A549 (cell line): Measurements from ENCODE around the gene MYH13.

ENCODE experiments used
- CTCF ChIP-seq: fragments of >200 bp; sonication (Bioruptor Twin); formaldehyde crosslinking; IDR thresholded peaks from 3 replicates; pipeline ENCODE4 v1.5.1; 2016
- MYC ChIP-seq: IDR thresholded peaks from 2 replicates; pipeline ENCODE4 v1.6.1; 2012; ENCODE audit warnings: mild to moderate bottlenecking, inconsistent platforms, low read length, improper control_type of control experiment, borderline replicate concordance
- POLR2A ChIP-seq: IDR thresholded peaks from 2 replicates; pipeline ENCODE4 v1.6.1; 2012; ENCODE audit warnings: mild to moderate bottlenecking, low read length
- TF ChIP-seq, protein P1 (sequence below): fragments of 150-350 bp; IDR thresholded peaks from 2 replicates; pipeline ENCODE4 v1.6.1; 2014; ENCODE audit warnings: low read depth, mild to moderate bottlenecking, low read length

- TF ChIP-seq CTCF (no peak), MYC (no peak), POLR2A (no peak)
- TF ChIP-seq, protein P1, sequence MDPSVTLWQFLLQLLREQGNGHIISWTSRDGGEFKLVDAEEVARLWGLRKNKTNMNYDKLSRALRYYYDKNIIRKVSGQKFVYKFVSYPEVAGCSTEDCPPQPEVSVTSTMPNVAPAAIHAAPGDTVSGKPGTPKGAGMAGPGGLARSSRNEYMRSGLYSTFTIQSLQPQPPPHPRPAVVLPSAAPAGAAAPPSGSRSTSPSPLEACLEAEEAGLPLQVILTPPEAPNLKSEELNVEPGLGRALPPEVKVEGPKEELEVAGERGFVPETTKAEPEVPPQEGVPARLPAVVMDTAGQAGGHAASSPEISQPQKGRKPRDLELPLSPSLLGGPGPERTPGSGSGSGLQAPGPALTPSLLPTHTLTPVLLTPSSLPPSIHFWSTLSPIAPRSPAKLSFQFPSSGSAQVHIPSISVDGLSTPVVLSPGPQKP = no peak
These were observed 78.6 kb downstream of the MYH13 start for GRCh38 chr17:10294180-10294579.
